C4-2B (cell line): ENCODE measurements around the gene STT3B.

ENCODE experiments used
- ZFX ChIP-seq: fragments of 450-650 bp; IDR thresholded peaks from 2 replicates; pipeline ENCODE4 v1.6.1; 2017
- TF ChIP-seq, protein P1 (sequence below): fragments of 450-650 bp; conservative IDR thresholded peaks from 2 replicates; pipeline ENCODE4 v1.5.1; 2017; ENCODE audit warnings: mild to moderate bottlenecking

DNA sequence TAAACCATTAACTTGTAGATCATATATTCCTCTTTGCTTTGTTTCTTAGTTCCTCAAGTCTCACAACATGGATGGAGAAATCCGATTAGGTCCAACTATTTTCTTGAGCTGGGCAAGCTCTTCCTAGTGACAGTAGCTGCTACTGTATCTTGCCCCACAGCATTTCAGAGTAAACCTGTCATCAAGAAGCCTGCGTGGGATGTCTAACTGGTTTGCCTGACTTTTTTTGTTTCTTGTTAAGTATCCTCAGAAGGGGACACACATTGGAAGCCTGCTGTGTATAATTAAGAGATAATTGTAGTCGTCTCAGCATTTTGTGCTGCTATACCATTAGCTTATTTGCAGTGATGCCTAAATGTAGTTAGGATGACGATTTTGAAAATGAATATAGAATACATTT is 29.3 kb upstream of the STT3B start:
- TF ChIP-seq, protein P1, sequence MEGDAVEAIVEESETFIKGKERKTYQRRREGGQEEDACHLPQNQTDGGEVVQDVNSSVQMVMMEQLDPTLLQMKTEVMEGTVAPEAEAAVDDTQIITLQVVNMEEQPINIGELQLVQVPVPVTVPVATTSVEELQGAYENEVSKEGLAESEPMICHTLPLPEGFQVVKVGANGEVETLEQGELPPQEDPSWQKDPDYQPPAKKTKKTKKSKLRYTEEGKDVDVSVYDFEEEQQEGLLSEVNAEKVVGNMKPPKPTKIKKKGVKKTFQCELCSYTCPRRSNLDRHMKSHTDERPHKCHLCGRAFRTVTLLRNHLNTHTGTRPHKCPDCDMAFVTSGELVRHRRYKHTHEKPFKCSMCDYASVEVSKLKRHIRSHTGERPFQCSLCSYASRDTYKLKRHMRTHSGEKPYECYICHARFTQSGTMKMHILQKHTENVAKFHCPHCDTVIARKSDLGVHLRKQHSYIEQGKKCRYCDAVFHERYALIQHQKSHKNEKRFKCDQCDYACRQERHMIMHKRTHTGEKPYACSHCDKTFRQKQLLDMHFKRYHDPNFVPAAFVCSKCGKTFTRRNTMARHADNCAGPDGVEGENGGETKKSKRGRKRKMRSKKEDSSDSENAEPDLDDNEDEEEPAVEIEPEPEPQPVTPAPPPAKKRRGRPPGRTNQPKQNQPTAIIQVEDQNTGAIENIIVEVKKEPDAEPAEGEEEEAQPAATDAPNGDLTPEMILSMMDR = no peak
- TF ChIP-seq ZFX = no peak
